ENCODE data around the gene SULT4A1. TPM values are rescaled to one million over a fixed set of nuclear protein-coding genes. Genes with fewer than 3 reads are reported as not detected.

The SULT4A1 gene
- total RNA-seq, 1 experiment from 2014 or later = 15.0 TPM

DNA sequence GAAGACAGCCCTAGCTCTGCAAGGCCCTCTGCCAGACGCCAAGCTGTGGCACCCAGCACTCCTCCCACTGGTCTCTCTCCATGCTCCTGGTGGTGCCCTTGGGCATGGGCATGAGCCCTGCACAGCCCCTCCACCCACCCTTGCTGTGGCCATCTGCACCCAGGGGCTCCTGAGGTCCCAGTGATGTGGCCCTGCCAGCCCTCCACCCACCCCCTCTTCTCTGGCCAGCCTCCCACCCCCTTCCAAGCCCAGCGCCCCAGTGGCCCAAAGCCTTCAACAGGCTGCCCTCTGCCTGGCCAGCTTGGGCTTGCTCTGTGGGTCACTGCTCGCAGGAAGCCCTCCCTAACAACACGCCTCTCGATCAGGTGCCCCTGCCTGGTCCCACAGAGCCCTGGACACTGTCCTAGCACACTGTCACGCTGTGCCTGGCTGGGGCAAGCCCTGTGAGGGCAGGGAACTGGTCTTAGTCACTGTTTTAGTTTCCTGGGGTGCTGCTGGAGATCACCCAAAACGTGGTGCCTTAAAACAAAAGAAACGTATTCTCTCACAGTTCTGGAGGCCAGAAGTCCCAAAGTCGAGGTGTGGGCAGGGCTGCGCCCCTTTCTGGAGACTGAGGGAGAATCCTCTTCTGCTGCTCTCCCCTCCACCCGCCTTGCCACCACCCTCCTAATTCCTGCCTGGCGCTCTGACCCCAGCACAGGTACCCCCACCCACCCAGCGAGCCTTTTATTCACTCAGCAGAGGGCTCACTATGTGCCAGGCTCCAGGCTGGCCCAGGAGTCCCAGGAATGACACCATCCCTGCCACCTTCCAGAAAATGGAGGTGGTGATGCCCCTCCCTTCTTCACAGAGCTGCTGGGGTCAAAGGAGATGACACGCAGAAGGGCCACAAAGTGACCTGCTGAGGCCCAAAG is 14.7 kb downstream of the SULT4A1 start:
- H3K27ac Mint-ChIP-seq = peak overlapping the region in 2 of 3 experiments; percentile 44 to 74; a peak in 2 of 7 replicates

More for the DNA sequence above, 14.7 kb downstream of the SULT4A1 start:
- Histone ChIP-seq H3K27me3 (ENCODE audit: insufficient read depth, low read length) (no peaks in the 10 kb centered on the region), H3K79me1 (ENCODE audit: insufficient read depth, low read depth, low read length, poor library complexity, severe bottlenecking) (peaks cover 4% of the 10 kb centered on the region), H3K9me3 (ENCODE audit: control insufficient read depth, low read depth, low read length) (no peaks in the 10 kb centered on the region), H2BK15ac (ENCODE audit: low read depth, low read length) (no peak overlapping the region), H2BK5ac (ENCODE audit: insufficient read length, low read length) (no peak overlapping the region), H4K5ac (ENCODE audit: insufficient read length, low read depth, low read length) (no peak overlapping the region), H3K4ac (ENCODE audit: low read depth, low read length) (no peak overlapping the region), H2BK120ac (ENCODE audit: low read depth, low read length, poor library complexity, severe bottlenecking) (no peak overlapping the region), H3K27ac (ENCODE audit: insufficient read length, low read depth, low read length) (no peak overlapping the region), H3K9ac (ENCODE audit: extremely low read depth, insufficient read length, low read length) (no peak overlapping the region), H3T11ph (ENCODE audit: low read length) (no peak overlapping the region), H3K23me2 (ENCODE audit: insufficient read length, low read depth, low read length, poor library complexity, severe bottlenecking) (no peaks in the 10 kb centered on the region), H4K8ac (replicated peaks; ENCODE audit: insufficient read length, low read depth, low read length) (no peak overlapping the region), H3K79me2 (ENCODE audit: insufficient read depth, low read length) (peaks cover 7% of the 10 kb centered on the region; the same call in 1 of the 2 replicates), H3K4me2 (ENCODE audit: insufficient read depth, insufficient read length, low read length) (no peak overlapping the region), H3K4me1 (ENCODE audit: insufficient read depth, low read length) (no peaks in the 10 kb centered on the region), H2AFZ (ENCODE audit: low read length) (no peak overlapping the region), H2AK5ac (ENCODE audit: insufficient read length, low read length) (no peak overlapping the region), H3K56ac (ENCODE audit: insufficient read length, low read depth, low read length) (no peak overlapping the region), H3K18ac (ENCODE audit: insufficient read length, low read depth, low read length) (no peak overlapping the region), H3K14ac (ENCODE audit: insufficient read depth, low read length) (peak overlapping the region; percentile 19; the same call in 1 of the 2 replicates), H2BK20ac (ENCODE audit: low read depth, low read length, poor library complexity, severe bottlenecking) (no peak overlapping the region), H4K91ac (ENCODE audit: insufficient read length, low read depth, low read length) (no peak overlapping the region), H2BK12ac (ENCODE audit: insufficient read length, low read depth, low read length) (no peak overlapping the region), H3K23ac (ENCODE audit: insufficient read length, low read depth, low read length) (no peak overlapping the region), H4K20me1 (ENCODE audit: control insufficient read depth, insufficient read depth, insufficient read length) (no peaks in the 10 kb centered on the region)
- peak; percentile 24 for DNase-seq
- H3K4me1 Mint-ChIP-seq = peaks cover 49 to 50% of the 10 kb centered on the region in 2 experiments
- no CpG with 5 or more reads among the region's 14 CpGs for WGBS (ENCODE audit: extremely low coverage, insufficient read length, low lambda C conversion rate)
- H3K36me3 Mint-ChIP-seq (ENCODE audit: insufficient read depth in 1 of 3, low read depth in 3 of 3) = peaks cover 1 to 14% (median 3%) of the 10 kb centered on the region in 3 experiments; a peak in 4 of 7 replicates
- H3K27me3 Mint-ChIP-seq (ENCODE audit: low read depth) = peaks cover 2% of the 10 kb centered on the region; the same call in 1 of the 2 replicates
- TF ChIP-seq, protein P1, sequence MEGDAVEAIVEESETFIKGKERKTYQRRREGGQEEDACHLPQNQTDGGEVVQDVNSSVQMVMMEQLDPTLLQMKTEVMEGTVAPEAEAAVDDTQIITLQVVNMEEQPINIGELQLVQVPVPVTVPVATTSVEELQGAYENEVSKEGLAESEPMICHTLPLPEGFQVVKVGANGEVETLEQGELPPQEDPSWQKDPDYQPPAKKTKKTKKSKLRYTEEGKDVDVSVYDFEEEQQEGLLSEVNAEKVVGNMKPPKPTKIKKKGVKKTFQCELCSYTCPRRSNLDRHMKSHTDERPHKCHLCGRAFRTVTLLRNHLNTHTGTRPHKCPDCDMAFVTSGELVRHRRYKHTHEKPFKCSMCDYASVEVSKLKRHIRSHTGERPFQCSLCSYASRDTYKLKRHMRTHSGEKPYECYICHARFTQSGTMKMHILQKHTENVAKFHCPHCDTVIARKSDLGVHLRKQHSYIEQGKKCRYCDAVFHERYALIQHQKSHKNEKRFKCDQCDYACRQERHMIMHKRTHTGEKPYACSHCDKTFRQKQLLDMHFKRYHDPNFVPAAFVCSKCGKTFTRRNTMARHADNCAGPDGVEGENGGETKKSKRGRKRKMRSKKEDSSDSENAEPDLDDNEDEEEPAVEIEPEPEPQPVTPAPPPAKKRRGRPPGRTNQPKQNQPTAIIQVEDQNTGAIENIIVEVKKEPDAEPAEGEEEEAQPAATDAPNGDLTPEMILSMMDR (conservative IDR thresholded peaks at IDR 0.05) = no peak
- H3K4me3 Mint-ChIP-seq = no peak overlapping the region
- H3K9me3 Mint-ChIP-seq = no peaks in the 10 kb centered on the region

All from H9 (cell line).